ENCODE results near the gene NUP98. TPM values are rescaled to one million over a fixed set of nuclear protein-coding genes. Genes with fewer than 3 reads are reported as not detected.

NUP98 gene
- total and polyA plus RNA-seq, 4 donors, result 10.9 to 75.0 (median 43.9) TPM

DNA sequence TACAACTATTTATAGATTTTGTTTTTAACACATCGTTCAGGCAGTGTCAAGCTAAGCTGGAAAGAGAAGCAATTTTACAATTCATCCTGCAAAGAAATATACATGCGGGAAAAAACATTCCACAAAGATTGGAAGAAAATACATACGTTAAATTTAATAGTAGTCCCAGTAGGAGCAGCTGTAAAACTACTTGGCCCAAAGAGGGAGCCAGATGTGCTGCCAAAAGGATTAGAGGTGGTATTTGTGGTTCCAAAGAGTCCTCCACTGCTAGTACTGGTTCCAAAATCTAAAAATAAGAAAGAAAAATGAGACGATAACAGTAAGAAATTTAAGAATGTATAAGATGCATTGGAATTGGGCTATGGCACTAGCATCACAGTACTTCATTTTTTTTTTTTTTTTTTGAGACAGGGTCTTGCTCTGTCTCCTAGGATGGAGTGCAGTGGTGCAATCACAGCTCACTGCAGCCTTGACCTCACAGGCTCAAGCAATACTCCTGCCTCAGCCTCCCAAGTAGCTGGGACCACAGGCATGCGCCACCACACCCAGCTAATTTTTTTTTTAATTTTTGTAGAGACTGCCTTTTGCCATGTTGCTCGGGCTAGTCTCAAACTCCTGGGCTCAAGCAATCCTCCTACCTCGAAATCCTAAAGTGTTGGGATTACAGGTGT, 21.5 kb downstream of the NUP98 start:
- no peak for DNase-seq (ENCODE audit: low spot score)
- peaks cover 10 to 64% (median 54%) of the 10 kb centered on the region in 4 donors for H3K36me3 ChIP-seq (ENCODE audit: control insufficient read depth in 4 of 4, insufficient read depth in 3 of 4, low read depth in 1 of 4, low read length in 3 of 4)

More for the DNA sequence above, 21.5 kb downstream of the NUP98 start:
- Histone ChIP-seq H3K27me3 (ENCODE audit: control insufficient read depth in 4 of 4, insufficient read depth in 4 of 4, low read length in 3 of 4) (no peaks in the 10 kb centered on the region), H3K4me1 (ENCODE audit: control insufficient read depth in 4 of 4, insufficient read depth in 4 of 4, low read length in 3 of 4) (no peaks in the 10 kb centered on the region), H3K9ac (ENCODE audit: low read depth in 1 of 2, low read length in 2 of 2) (no peak overlapping the region), H3K4me3 (ENCODE audit: low read depth in 1 of 3, low read length in 3 of 3) (no peak overlapping the region), H3K27ac (ENCODE audit: low read depth in 1 of 2, low read length in 2 of 2) (no peak overlapping the region), H3K9me3 (ENCODE audit: control insufficient read depth in 4 of 4, low read length in 3 of 4) (no peaks in the 10 kb centered on the region)
- 89% methylated on average over 7 of the region's 7 CpGs for WGBS
- TF ChIP-seq HNF4A (conservative IDR thresholded peaks at IDR 0.05), result no peak
- TF ChIP-seq RXRA (IDR thresholded peaks at IDR 0.05), result no peak
- TF ChIP-seq CTCF (IDR thresholded peaks at IDR 0.05; ENCODE audit: low read depth, low read length, missing input control), result no peak
- TF ChIP-seq FOXA1 (IDR thresholded peaks at IDR 0.05), result no peak
- TF ChIP-seq YY1 (IDR thresholded peaks at IDR 0.05), result no peak
- TF ChIP-seq, protein P1, sequence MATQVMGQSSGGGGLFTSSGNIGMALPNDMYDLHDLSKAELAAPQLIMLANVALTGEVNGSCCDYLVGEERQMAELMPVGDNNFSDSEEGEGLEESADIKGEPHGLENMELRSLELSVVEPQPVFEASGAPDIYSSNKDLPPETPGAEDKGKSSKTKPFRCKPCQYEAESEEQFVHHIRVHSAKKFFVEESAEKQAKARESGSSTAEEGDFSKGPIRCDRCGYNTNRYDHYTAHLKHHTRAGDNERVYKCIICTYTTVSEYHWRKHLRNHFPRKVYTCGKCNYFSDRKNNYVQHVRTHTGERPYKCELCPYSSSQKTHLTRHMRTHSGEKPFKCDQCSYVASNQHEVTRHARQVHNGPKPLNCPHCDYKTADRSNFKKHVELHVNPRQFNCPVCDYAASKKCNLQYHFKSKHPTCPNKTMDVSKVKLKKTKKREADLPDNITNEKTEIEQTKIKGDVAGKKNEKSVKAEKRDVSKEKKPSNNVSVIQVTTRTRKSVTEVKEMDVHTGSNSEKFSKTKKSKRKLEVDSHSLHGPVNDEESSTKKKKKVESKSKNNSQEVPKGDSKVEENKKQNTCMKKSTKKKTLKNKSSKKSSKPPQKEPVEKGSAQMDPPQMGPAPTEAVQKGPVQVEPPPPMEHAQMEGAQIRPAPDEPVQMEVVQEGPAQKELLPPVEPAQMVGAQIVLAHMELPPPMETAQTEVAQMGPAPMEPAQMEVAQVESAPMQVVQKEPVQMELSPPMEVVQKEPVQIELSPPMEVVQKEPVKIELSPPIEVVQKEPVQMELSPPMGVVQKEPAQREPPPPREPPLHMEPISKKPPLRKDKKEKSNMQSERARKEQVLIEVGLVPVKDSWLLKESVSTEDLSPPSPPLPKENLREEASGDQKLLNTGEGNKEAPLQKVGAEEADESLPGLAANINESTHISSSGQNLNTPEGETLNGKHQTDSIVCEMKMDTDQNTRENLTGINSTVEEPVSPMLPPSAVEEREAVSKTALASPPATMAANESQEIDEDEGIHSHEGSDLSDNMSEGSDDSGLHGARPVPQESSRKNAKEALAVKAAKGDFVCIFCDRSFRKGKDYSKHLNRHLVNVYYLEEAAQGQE (IDR thresholded peaks at IDR 0.05), result no peak
- no peak for TF ChIP-seq JUND (IDR thresholded peaks at IDR 0.05)
- TF ChIP-seq FOXA2 (IDR thresholded peaks at IDR 0.05), result no peak
- no peak for TF ChIP-seq GABPA (IDR thresholded peaks at IDR 0.05 in 1 of 2, conservative IDR thresholded peaks at IDR 0.05 in 1 of 2)
- TF ChIP-seq ATF3 (IDR thresholded peaks at IDR 0.05), result no peak
- no peak for TF ChIP-seq RAD21 (IDR thresholded peaks at IDR 0.05)
- TF ChIP-seq, protein P2, sequence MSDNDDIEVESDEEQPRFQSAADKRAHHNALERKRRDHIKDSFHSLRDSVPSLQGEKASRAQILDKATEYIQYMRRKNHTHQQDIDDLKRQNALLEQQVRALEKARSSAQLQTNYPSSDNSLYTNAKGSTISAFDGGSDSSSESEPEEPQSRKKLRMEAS (IDR thresholded peaks at IDR 0.05), result no peak
- no peak for TF ChIP-seq ZBTB33 (IDR thresholded peaks at IDR 0.05)
- no peak for TF ChIP-seq EGR1 (IDR thresholded peaks at IDR 0.05; ENCODE audit: low read depth in 2 of 2)
- TF ChIP-seq HNF4G (IDR thresholded peaks at IDR 0.05), result no peak
- no peak for TF ChIP-seq TAF1 (conservative IDR thresholded peaks at IDR 0.05)
- no peak for TF ChIP-seq SP1 (IDR thresholded peaks at IDR 0.05)
- no peak for TF ChIP-seq NR2F2 (IDR thresholded peaks at IDR 0.05)
